K562 treated with DMSO at 1 percent for 4 hours (cell line): Measurements from ENCODE around the gene MASTL. TPM values are rescaled to one million over a fixed set of nuclear protein-coding genes. Genes with fewer than 3 reads are reported as not detected.

Experiments
- total RNA-seq: library from RNA; unstranded; fragments of 300-600 nt; gene quantifications from 2 replicates; pipeline ENCODE4 v1.2.3, GENCODE V29; 2022; ENCODE audit not compliant: insufficient read depth

The MASTL gene
- 16.0 and 18.0 TPM in 2 replicates for total RNA-seq

GRCh38 chr10:27155066-27155754, at the start of gene MASTL:
Gene MASTL (plus strand): TSS chr10:27155352. CDS start chr10:27155427, 75 bp downstream.

Other genes with a start within 250 kb of the MASTL start
- 2.2 and 3.7 TPM in 2 replicates for gene ANKRD26, start 54.9 kb upstream of the MASTL start, total RNA-seq
- gene YME1L1, start 968 bp upstream of the MASTL start, total RNA-seq, result 62.2 and 67.9 TPM in 2 replicates
- 3.8 and 8.5 TPM in 2 replicates for gene ACBD5, start 85.4 kb downstream of the MASTL start, total RNA-seq